ENCODE results near the gene MUL1. TPM values are rescaled to one million over a fixed set of nuclear protein-coding genes. Genes with fewer than 3 reads are reported as not detected.

The MUL1 gene
- total RNA-seq, 5 donors from 2014 or later (not counting 1 experiment from before 2014, with no cell fraction given): 18.0 to 21.4 (median 20.8) TPM

- H3K36me3 ChIP-seq (ENCODE audit: control insufficient read depth in 2 of 2, extremely low read depth in 1 of 2, insufficient read depth in 1 of 2, low read length in 1 of 2): no peaks in the 10 kb centered on the region
- ChIA-PET POLR2A (no interaction called here), CTCF (no interaction called here)
- DNase-seq (no peak), ATAC-seq (replicated peaks in 1 of 4) (no peak)
- peaks cover 8 to 65% of the 10 kb centered on the region in 2 experiments for H3K27me3 ChIP-seq (replicated peaks in 1 of 2; ENCODE audit: control insufficient read depth in 2 of 2, extremely low read depth in 1 of 2, insufficient read depth in 2 of 2, low read length in 1 of 2)
- Mint-ChIP-seq H3K9me3 (no peaks in the 10 kb centered on the region), H3K27me3 (peaks cover 75 to 80% of the 10 kb centered on the region in 2 donors), H3K4me1 (peaks cover 0 to 6% (median 3%) of the 10 kb centered on the region in 3 donors), H3K36me3 (no peaks in the 10 kb centered on the region), H3K27ac (no peak overlapping the region), H3K4me3 (no peak overlapping the region)
- no CpG with 5 or more reads among the region's 4 CpGs for WGBS (ENCODE audit: insufficient coverage)
- no peaks in the 10 kb centered on the region for H3K9me3 ChIP-seq
- no peak overlapping the region for H3K27ac ChIP-seq (ENCODE audit: low read length)
- no peak overlapping the region for H3K4me3 ChIP-seq (ENCODE audit: control insufficient read depth in 1 of 2, extremely low read depth in 1 of 2, low read length in 1 of 2)
- peaks cover 0 to 8% of the 10 kb centered on the region in 2 experiments for H3K4me1 ChIP-seq (ENCODE audit: control insufficient read depth in 1 of 2, extremely low read depth in 1 of 2, insufficient read depth in 2 of 2, low read length in 2 of 2)
Observed at GRCh38 chr1:20473894-20474293, 34.1 kb downstream of the MUL1 start.

GRCh38 chr1:20472860-20473711 is 34.9 kb downstream of the MUL1 start:
- peak in 1 of 35 experiments; percentile 30 for DNase-seq
- no peaks in the 10 kb centered on the region for H3K36me3 Mint-ChIP-seq
- H3K9me3 Mint-ChIP-seq: no peaks in the 10 kb centered on the region
- no peaks in the 10 kb centered on the region for H3K36me3 ChIP-seq (ENCODE audit: control insufficient read depth in 2 of 2, extremely low read depth in 1 of 2, insufficient read depth in 1 of 2, low read length in 1 of 2)
- no peak overlapping the region for H3K27ac Mint-ChIP-seq
- peaks cover 0 to 6% (median 3%) of the 10 kb centered on the region in 3 donors for H3K4me1 Mint-ChIP-seq
- ChIA-PET CTCF (no interaction called here), POLR2A (no interaction called here)
- 30% methylated on average over 25 of the region's 28 CpGs for WGBS (ENCODE audit: insufficient coverage)
- H3K4me3 ChIP-seq (ENCODE audit: control insufficient read depth in 1 of 2, extremely low read depth in 1 of 2, low read length in 1 of 2): no peak overlapping the region
- no peaks in the 10 kb centered on the region for H3K9me3 ChIP-seq
- no peak overlapping the region for H3K4me3 Mint-ChIP-seq
- H3K4me1 ChIP-seq (ENCODE audit: control insufficient read depth in 1 of 2, extremely low read depth in 1 of 2, insufficient read depth in 2 of 2, low read length in 2 of 2): peaks cover 0 to 8% of the 10 kb centered on the region in 2 experiments
- no peak overlapping the region for H3K27ac ChIP-seq (ENCODE audit: low read length)
- no peak for ATAC-seq (replicated peaks in 1 of 4)
- peaks cover 6 to 63% of the 10 kb centered on the region in 2 experiments for H3K27me3 ChIP-seq (replicated peaks in 1 of 2; ENCODE audit: control insufficient read depth in 2 of 2, extremely low read depth in 1 of 2, insufficient read depth in 2 of 2, low read length in 1 of 2)
- H3K27me3 Mint-ChIP-seq: peaks cover 70 to 75% of the 10 kb centered on the region in 2 donors

DNA sequence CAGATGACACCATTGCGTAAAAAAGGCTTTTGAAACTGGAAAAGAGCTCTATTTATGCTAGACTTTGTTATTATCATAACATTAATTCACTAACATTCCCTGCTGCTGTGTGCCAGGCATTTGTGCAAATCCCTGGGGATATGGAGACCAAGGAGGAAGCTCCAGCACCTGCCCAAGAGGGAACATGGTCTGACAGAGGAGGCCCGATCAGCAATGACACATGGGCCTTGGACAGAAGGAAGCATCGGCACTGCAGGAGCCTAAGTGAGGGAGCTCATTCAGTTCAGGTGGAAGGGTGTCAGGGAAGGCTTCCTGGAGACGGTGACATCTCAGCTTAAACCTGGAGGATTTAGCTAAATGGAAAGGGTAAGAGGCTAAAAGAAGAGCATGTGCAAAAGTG is 35.8 kb downstream of the MUL1 start:
- ATAC-seq (replicated peaks in 1 of 4): no peak
- H3K27me3 Mint-ChIP-seq: peaks cover 70 to 77% of the 10 kb centered on the region in 2 donors
- no peak overlapping the region for H3K4me3 Mint-ChIP-seq

GRCh38 chr1:20470194-20470593 is 37.8 kb downstream of the MUL1 start:
- Mint-ChIP-seq H3K4me3 (no peak overlapping the region), H3K36me3 (no peaks in the 10 kb centered on the region), H3K4me1 (peaks cover 0 to 3% (median 3%) of the 10 kb centered on the region in 3 donors), H3K27ac (no peak overlapping the region), H3K27me3 (peaks cover 71 to 75% of the 10 kb centered on the region in 2 donors), H3K9me3 (no peaks in the 10 kb centered on the region)
- Histone ChIP-seq H3K36me3 (ENCODE audit: control insufficient read depth in 2 of 2, extremely low read depth in 1 of 2, insufficient read depth in 1 of 2, low read length in 1 of 2) (no peaks in the 10 kb centered on the region), H3K4me1 (ENCODE audit: control insufficient read depth in 1 of 2, extremely low read depth in 1 of 2, insufficient read depth in 2 of 2, low read length in 2 of 2) (peaks cover 0 to 2% of the 10 kb centered on the region in 2 experiments), H3K27ac (ENCODE audit: low read length) (no peak overlapping the region), H3K27me3 (replicated peaks in 1 of 2; ENCODE audit: control insufficient read depth in 2 of 2, extremely low read depth in 1 of 2, insufficient read depth in 2 of 2, low read length in 1 of 2) (peaks cover 2 to 55% of the 10 kb centered on the region in 2 experiments), H3K9me3 (no peaks in the 10 kb centered on the region), H3K4me3 (ENCODE audit: control insufficient read depth in 1 of 2, extremely low read depth in 1 of 2, low read length in 1 of 2) (no peak overlapping the region)
- no CpG with 5 or more reads among the region's 3 CpGs for WGBS (ENCODE audit: insufficient coverage)
- ATAC-seq (replicated peaks in 1 of 4): no peak
- POLR2A ChIA-PET: no interaction called here
- CTCF ChIA-PET: interaction anchor here in 1 of 2 donors (0.7 kb wide), 1 partner anchor 18 kb away, joined by 3 read pairs; no protein-coding TSS in a partner anchor
- DNase-seq: no peak

More for the DNA sequence above, 35.8 kb downstream of the MUL1 start:
- H3K4me1 Mint-ChIP-seq: peaks cover 0 to 6% (median 3%) of the 10 kb centered on the region in 3 donors
- ChIA-PET POLR2A (no interaction called here), CTCF (no interaction called here)
- H3K27ac Mint-ChIP-seq: peak overlapping the region in 1 of 2 donors; percentile 53
- no peak overlapping the region for H3K4me3 ChIP-seq (ENCODE audit: control insufficient read depth in 1 of 2, extremely low read depth in 1 of 2, low read length in 1 of 2)
- no peaks in the 10 kb centered on the region for H3K9me3 ChIP-seq
- WGBS (ENCODE audit: insufficient coverage): 96% methylated on average over 3 of the region's 4 CpGs
- peaks cover 6 to 61% of the 10 kb centered on the region in 2 experiments for H3K27me3 ChIP-seq (replicated peaks in 1 of 2; ENCODE audit: control insufficient read depth in 2 of 2, extremely low read depth in 1 of 2, insufficient read depth in 2 of 2, low read length in 1 of 2)
- H3K36me3 Mint-ChIP-seq: no peaks in the 10 kb centered on the region
- H3K4me1 ChIP-seq (ENCODE audit: control insufficient read depth in 1 of 2, extremely low read depth in 1 of 2, insufficient read depth in 2 of 2, low read length in 2 of 2): peaks cover 0 to 8% of the 10 kb centered on the region in 2 experiments
- no peaks in the 10 kb centered on the region for H3K36me3 ChIP-seq (ENCODE audit: control insufficient read depth in 2 of 2, extremely low read depth in 1 of 2, insufficient read depth in 1 of 2, low read length in 1 of 2)
- H3K27ac ChIP-seq (ENCODE audit: low read length): no peak overlapping the region
- no peak for DNase-seq
- H3K9me3 Mint-ChIP-seq: no peaks in the 10 kb centered on the region

GRCh38 chr1:20469406-20470076 is 38.4 kb downstream of the MUL1 start:
- H3K4me3 ChIP-seq (ENCODE audit: control insufficient read depth in 1 of 2, extremely low read depth in 1 of 2, low read length in 1 of 2): no peak overlapping the region
- Mint-ChIP-seq H3K4me1 (peaks cover 0 to 3% (median 3%) of the 10 kb centered on the region in 3 donors), H3K36me3 (no peaks in the 10 kb centered on the region), H3K4me3 (no peak overlapping the region), H3K9me3 (no peaks in the 10 kb centered on the region), H3K27me3 (peaks cover 64 to 70% of the 10 kb centered on the region in 2 donors), H3K27ac (no peak overlapping the region)
- WGBS (ENCODE audit: insufficient coverage): no CpG with 5 or more reads among the region's 1 CpG
- ChIA-PET CTCF (interaction anchor here in 1 of 2 donors (0.7 kb wide), 1 partner anchor 19 kb away, joined by 3 read pairs; no protein-coding TSS in a partner anchor), POLR2A (no interaction called here)
- H3K27ac ChIP-seq (ENCODE audit: low read length): no peak overlapping the region
- no peaks in the 10 kb centered on the region for H3K9me3 ChIP-seq
- no peak for DNase-seq
- H3K27me3 ChIP-seq (replicated peaks in 1 of 2; ENCODE audit: control insufficient read depth in 2 of 2, extremely low read depth in 1 of 2, insufficient read depth in 2 of 2, low read length in 1 of 2): peaks cover 2 to 55% of the 10 kb centered on the region in 2 experiments
- H3K4me1 ChIP-seq (ENCODE audit: control insufficient read depth in 1 of 2, extremely low read depth in 1 of 2, insufficient read depth in 2 of 2, low read length in 2 of 2): peaks cover 0 to 2% of the 10 kb centered on the region in 2 experiments
- no peak for ATAC-seq (replicated peaks in 1 of 4)
- no peaks in the 10 kb centered on the region for H3K36me3 ChIP-seq (ENCODE audit: control insufficient read depth in 2 of 2, extremely low read depth in 1 of 2, insufficient read depth in 1 of 2, low read length in 1 of 2)

GRCh38 chr1:20466273-20466672 is 41.7 kb downstream of the MUL1 start:
- no peaks in the 10 kb centered on the region for H3K9me3 ChIP-seq
- Mint-ChIP-seq H3K27ac (no peak overlapping the region), H3K4me1 (no peaks in the 10 kb centered on the region), H3K9me3 (no peaks in the 10 kb centered on the region), H3K36me3 (no peaks in the 10 kb centered on the region), H3K27me3 (peaks cover 36 to 46% of the 10 kb centered on the region in 2 donors), H3K4me3 (no peak overlapping the region)
- 62% methylated on average over 3 of the region's 9 CpGs for WGBS (ENCODE audit: insufficient coverage)
- H3K4me3 ChIP-seq (ENCODE audit: control insufficient read depth in 1 of 2, extremely low read depth in 1 of 2, low read length in 1 of 2): no peak overlapping the region
- H3K27me3 ChIP-seq (replicated peaks in 1 of 2; ENCODE audit: control insufficient read depth in 2 of 2, extremely low read depth in 1 of 2, insufficient read depth in 2 of 2, low read length in 1 of 2): peaks cover 0 to 41% of the 10 kb centered on the region in 2 experiments
- no peak overlapping the region for H3K27ac ChIP-seq (ENCODE audit: low read length)
- no peaks in the 10 kb centered on the region for H3K36me3 ChIP-seq (ENCODE audit: control insufficient read depth in 2 of 2, extremely low read depth in 1 of 2, insufficient read depth in 1 of 2, low read length in 1 of 2)
- CTCF ChIA-PET: no interaction called here
- H3K4me1 ChIP-seq (ENCODE audit: control insufficient read depth in 1 of 2, extremely low read depth in 1 of 2, insufficient read depth in 2 of 2, low read length in 2 of 2): no peaks in the 10 kb centered on the region
- DNase-seq: peak in 1 of 35 experiments; percentile 12
- POLR2A ChIA-PET: interaction anchor here in 1 of 2 donors (0.6 kb wide), 1 partner anchor 17 kb away, joined by 3 read pairs; no protein-coding TSS in a partner anchor
- peak in 1 of 4 experiments; percentile 39 for ATAC-seq (replicated peaks in 1 of 4)
